Liver (tissue), 3 donors: Measurements from ENCODE around the gene MEI4.

Source experiments
- NR2F2 ChIP-seq: IDR thresholded peaks from 2 replicates; pipeline ENCODE4 v1.6.1; 2016; ENCODE audit warnings: antibody characterized with exemption
- RAD21 ChIP-seq, 2 donors: IDR thresholded peaks; 2 replicates each; pipeline ENCODE4 v1.6.1; 2016; ENCODE audit warnings: antibody characterized with exemption in 2 of 2, mild to moderate bottlenecking in 2 of 2
- TF ChIP-seq, protein P1 (sequence below): IDR thresholded peaks from 2 replicates; pipeline ENCODE4 v1.6.1; 2016; ENCODE audit warnings: antibody characterized with exemption
- TF ChIP-seq, protein P2 (sequence below): fragments of 150-350 bp; IDR thresholded peaks from 2 replicates; pipeline ENCODE4 v1.5.1; 2017; ENCODE audit warnings: improper control_type of control experiment, low read depth, low read length; ENCODE audit not compliant: missing input control
- donor health status: healthy.
- donor health status: healthy.

- TF ChIP-seq NR2F2 (no peak), RAD21 (IDR thresholded peaks at IDR 0.05) (no peak)
- TF ChIP-seq, protein P1, sequence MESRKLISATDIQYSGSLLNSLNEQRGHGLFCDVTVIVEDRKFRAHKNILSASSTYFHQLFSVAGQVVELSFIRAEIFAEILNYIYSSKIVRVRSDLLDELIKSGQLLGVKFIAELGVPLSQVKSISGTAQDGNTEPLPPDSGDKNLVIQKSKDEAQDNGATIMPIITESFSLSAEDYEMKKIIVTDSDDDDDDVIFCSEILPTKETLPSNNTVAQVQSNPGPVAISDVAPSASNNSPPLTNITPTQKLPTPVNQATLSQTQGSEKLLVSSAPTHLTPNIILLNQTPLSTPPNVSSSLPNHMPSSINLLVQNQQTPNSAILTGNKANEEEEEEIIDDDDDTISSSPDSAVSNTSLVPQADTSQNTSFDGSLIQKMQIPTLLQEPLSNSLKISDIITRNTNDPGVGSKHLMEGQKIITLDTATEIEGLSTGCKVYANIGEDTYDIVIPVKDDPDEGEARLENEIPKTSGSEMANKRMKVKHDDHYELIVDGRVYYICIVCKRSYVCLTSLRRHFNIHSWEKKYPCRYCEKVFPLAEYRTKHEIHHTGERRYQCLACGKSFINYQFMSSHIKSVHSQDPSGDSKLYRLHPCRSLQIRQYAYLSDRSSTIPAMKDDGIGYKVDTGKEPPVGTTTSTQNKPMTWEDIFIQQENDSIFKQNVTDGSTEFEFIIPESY, result no peak
- TF ChIP-seq, protein P2, sequence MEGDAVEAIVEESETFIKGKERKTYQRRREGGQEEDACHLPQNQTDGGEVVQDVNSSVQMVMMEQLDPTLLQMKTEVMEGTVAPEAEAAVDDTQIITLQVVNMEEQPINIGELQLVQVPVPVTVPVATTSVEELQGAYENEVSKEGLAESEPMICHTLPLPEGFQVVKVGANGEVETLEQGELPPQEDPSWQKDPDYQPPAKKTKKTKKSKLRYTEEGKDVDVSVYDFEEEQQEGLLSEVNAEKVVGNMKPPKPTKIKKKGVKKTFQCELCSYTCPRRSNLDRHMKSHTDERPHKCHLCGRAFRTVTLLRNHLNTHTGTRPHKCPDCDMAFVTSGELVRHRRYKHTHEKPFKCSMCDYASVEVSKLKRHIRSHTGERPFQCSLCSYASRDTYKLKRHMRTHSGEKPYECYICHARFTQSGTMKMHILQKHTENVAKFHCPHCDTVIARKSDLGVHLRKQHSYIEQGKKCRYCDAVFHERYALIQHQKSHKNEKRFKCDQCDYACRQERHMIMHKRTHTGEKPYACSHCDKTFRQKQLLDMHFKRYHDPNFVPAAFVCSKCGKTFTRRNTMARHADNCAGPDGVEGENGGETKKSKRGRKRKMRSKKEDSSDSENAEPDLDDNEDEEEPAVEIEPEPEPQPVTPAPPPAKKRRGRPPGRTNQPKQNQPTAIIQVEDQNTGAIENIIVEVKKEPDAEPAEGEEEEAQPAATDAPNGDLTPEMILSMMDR, result no peak
Observed at GRCh38 chr6:77626426-77626825, 26.4 kb upstream of the MEI4 start.
